Measurements from ENCODE around the gene TTC21A. TPM values are rescaled to one million over a fixed set of nuclear protein-coding genes. Genes with fewer than 3 reads are reported as not detected.

Gene TTC21A
- polyA plus RNA-seq, 1 donor (not counting 4 experiments of a cell fraction or from before 2014, with no cell fraction given), result 1.3 TPM

DNA sequence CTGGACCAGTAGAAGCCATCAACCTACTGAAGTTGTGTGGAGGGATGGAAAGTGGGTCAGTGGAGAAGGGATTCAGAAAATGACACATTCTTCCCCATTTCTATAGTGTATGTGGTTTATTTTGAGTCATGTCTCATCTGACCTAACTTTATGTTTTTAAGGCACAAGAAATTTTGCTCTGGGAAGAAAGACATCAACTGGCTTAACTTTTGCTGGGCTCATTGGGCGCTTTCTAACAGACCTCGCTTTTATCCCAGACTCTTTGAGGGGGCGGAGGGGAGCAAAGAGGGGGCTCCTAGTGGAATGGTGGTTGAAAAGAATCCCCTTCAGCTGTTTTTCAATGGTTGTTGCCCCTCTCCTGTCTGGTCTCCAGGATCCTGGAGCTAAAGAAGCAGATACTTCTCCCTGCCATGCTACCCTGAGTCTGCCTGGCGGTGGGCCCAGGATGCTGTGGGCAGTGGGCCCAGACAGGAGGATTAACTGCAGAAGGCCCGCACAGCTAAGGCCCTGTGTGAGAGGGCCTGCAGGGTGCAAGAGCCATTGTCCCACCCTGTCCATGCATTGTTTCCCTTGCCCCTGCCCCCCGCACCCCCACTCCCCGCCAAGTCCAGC lies 31.4 kb downstream of the TTC21A start:
- Histone ChIP-seq H3K9me3 (ENCODE audit: control insufficient read depth, low read depth, low read length) (no peaks in the 10 kb centered on the region), H3K27me3 (ENCODE audit: control insufficient read depth, extremely low read depth, insufficient read depth, low read length) (no peaks in the 10 kb centered on the region), H4K20me1 (ENCODE audit: control insufficient read depth, extremely low read depth, insufficient read depth, low read length) (no peaks in the 10 kb centered on the region), H3K4me3 (ENCODE audit: control insufficient read depth in 2 of 3, extremely low read depth in 1 of 3, insufficient read depth in 2 of 3, low read depth in 1 of 3, low read length in 3 of 3) (no peak overlapping the region), H3K79me2 (ENCODE audit: control insufficient read depth, insufficient read depth, low read length) (peaks cover 2% of the 10 kb centered on the region), H3K9me1 (ENCODE audit: control insufficient read depth, extremely low read depth, insufficient read depth, low read length) (no peaks in the 10 kb centered on the region), H3K27ac (ENCODE audit: control insufficient read depth, insufficient read depth, low read length) (no peak overlapping the region), H2AFZ (ENCODE audit: control insufficient read depth, low read length) (no peak overlapping the region), H3K4me1 (ENCODE audit: control insufficient read depth, extremely low read depth, insufficient read depth, low read length) (peaks cover 27% of the 10 kb centered on the region), H3K36me3 (ENCODE audit: control insufficient read depth in 2 of 2, extremely low read depth in 1 of 2, insufficient read depth in 2 of 2, low read length in 2 of 2) (peaks cover 10 to 12% of the 10 kb centered on the region in 2 experiments), H3K9ac (ENCODE audit: control insufficient read depth, extremely low read depth, insufficient read depth, low read length) (no peak overlapping the region), H3K4me2 (ENCODE audit: control insufficient read depth, extremely low read depth, insufficient read depth, low read depth, low read length) (no peak overlapping the region)
- DNase-seq (ENCODE audit: low read depth, low spot score), result no peak
- TF ChIP-seq, protein P1, sequence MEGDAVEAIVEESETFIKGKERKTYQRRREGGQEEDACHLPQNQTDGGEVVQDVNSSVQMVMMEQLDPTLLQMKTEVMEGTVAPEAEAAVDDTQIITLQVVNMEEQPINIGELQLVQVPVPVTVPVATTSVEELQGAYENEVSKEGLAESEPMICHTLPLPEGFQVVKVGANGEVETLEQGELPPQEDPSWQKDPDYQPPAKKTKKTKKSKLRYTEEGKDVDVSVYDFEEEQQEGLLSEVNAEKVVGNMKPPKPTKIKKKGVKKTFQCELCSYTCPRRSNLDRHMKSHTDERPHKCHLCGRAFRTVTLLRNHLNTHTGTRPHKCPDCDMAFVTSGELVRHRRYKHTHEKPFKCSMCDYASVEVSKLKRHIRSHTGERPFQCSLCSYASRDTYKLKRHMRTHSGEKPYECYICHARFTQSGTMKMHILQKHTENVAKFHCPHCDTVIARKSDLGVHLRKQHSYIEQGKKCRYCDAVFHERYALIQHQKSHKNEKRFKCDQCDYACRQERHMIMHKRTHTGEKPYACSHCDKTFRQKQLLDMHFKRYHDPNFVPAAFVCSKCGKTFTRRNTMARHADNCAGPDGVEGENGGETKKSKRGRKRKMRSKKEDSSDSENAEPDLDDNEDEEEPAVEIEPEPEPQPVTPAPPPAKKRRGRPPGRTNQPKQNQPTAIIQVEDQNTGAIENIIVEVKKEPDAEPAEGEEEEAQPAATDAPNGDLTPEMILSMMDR (optimal IDR thresholded peaks at IDR 0.05 in 1 of 3, IDR thresholded peaks at IDR 0.05 in 1 of 3, conservative IDR thresholded peaks at IDR 0.05 in 1 of 3; ENCODE audit: extremely low read depth in 1 of 3, insufficient read depth in 2 of 3, low read length in 3 of 3), result no peak
- TF ChIP-seq EZH2 (IDR thresholded peaks at IDR 0.05; ENCODE audit: low read length), result no peak
- dilution Hi-C loops (cut with MboI; ENCODE audit: extremely low pct_ligation_motif_present, low sequenced_read_pairs), result no loop called here
- FAIRE-seq, result no peak

DNA sequence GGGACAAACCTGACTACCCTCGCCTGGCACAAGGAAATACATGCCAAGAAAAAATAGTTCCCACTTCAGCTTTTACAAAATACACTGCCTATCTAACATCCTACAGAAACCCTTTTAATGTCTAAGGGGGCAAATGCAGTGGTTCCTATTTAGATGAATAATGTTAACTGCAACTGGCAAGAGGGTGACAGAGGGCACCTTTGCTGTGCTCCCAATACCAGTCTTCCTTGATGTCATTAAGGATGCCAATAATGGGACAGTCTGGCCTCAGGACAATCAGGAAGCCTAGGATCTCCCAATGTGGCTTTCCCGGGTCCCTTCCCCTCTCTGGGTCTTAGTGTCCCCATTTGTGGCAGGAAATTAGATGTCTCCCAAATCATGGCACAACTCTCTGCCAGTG lies 32.0 kb downstream of the TTC21A start:
- H2AFZ ChIP-seq (ENCODE audit: control insufficient read depth, low read length), result no peak overlapping the region
- dilution Hi-C loops (cut with MboI; ENCODE audit: extremely low pct_ligation_motif_present, low sequenced_read_pairs), result no loop called here
- H3K36me3 ChIP-seq (ENCODE audit: control insufficient read depth in 2 of 2, extremely low read depth in 1 of 2, insufficient read depth in 2 of 2, low read length in 2 of 2), result peaks cover 12 to 16% of the 10 kb centered on the region in 2 experiments
- H3K27ac ChIP-seq (ENCODE audit: control insufficient read depth, insufficient read depth, low read length), result no peak overlapping the region
- peaks cover 2% of the 10 kb centered on the region for H3K79me2 ChIP-seq (ENCODE audit: control insufficient read depth, insufficient read depth, low read length)
- H3K4me1 ChIP-seq (ENCODE audit: control insufficient read depth, extremely low read depth, insufficient read depth, low read length), result peaks cover 30% of the 10 kb centered on the region
- H3K4me3 ChIP-seq (ENCODE audit: control insufficient read depth in 2 of 3, extremely low read depth in 1 of 3, insufficient read depth in 2 of 3, low read depth in 1 of 3, low read length in 3 of 3), result no peak overlapping the region
- no peaks in the 10 kb centered on the region for H4K20me1 ChIP-seq (ENCODE audit: control insufficient read depth, extremely low read depth, insufficient read depth, low read length)
- no peak for TF ChIP-seq EZH2 (IDR thresholded peaks at IDR 0.05; ENCODE audit: low read length)
- TF ChIP-seq, protein P1 (optimal IDR thresholded peaks at IDR 0.05 in 1 of 3, IDR thresholded peaks at IDR 0.05 in 1 of 3, conservative IDR thresholded peaks at IDR 0.05 in 1 of 3; ENCODE audit: extremely low read depth in 1 of 3, insufficient read depth in 2 of 3, low read length in 3 of 3), result no peak
- H3K9ac ChIP-seq (ENCODE audit: control insufficient read depth, extremely low read depth, insufficient read depth, low read length), result no peak overlapping the region
- H3K9me3 ChIP-seq (ENCODE audit: control insufficient read depth, low read depth, low read length), result no peaks in the 10 kb centered on the region
- H3K9me1 ChIP-seq (ENCODE audit: control insufficient read depth, extremely low read depth, insufficient read depth, low read length), result no peaks in the 10 kb centered on the region
- no peak overlapping the region for H3K4me2 ChIP-seq (ENCODE audit: control insufficient read depth, extremely low read depth, insufficient read depth, low read depth, low read length)
- FAIRE-seq (no peak), DNase-seq (ENCODE audit: low read depth, low spot score) (no peak)
- H3K27me3 ChIP-seq (ENCODE audit: control insufficient read depth, extremely low read depth, insufficient read depth, low read length), result no peaks in the 10 kb centered on the region
